MCF 10A (cell line): Measurements from ENCODE around the gene POLA2. TPM values are rescaled to one million over a fixed set of nuclear protein-coding genes. Genes with fewer than 3 reads are reported as not detected.
A peak's percentile ranks its signal among the peaks of the same experiment; 100 is the strongest.

Source experiments
- BruUV-seq: library from RNA; stranded (reverse); fragments of 400-500 nt; replicated peaks from 2 replicates; lab custom pipeline; 2021; lab: Mats Ljungman, UMichigan
- CTCF ChIA-PET: fragments of 300-600 bp; sonication (Branson Sonifier 250); formaldehyde crosslinking; extraction: SDS; loops from one replicate; lab custom pipeline; 2021; ENCODE audit warnings: antibody characterized with exemption, inconsistent platforms; lab: Yijun Ruan, JAX
- POLR2A ChIA-PET: fragments of 300-600, 350-650 bp; sonication (Branson Sonifier 250); formaldehyde crosslinking; extraction: SDS; loops from one replicate; lab custom pipeline; 2020; ENCODE audit warnings: antibody characterized with exemption, inconsistent platforms; lab: Yijun Ruan, JAX
- DNase-seq: peaks from one replicate; pipeline ENCODE4 v3.0.0-alpha.2; 2018; ENCODE audit not compliant: unreplicated experiment
- H3K27ac Mint-ChIP-seq: one replicate; pipeline ENCODE4 v1.8.0; 2022; ENCODE audit warnings: mild to moderate bottlenecking, low read depth, mixed read lengths; ENCODE audit not compliant: unreplicated experiment
- H3K27me3 Mint-ChIP-seq: one replicate; pipeline ENCODE4 v1.8.0; 2022; ENCODE audit warnings: mixed read lengths; ENCODE audit not compliant: insufficient read depth, unreplicated experiment
- H3K36me3 Mint-ChIP-seq: one replicate; pipeline ENCODE4 v1.8.0; 2022; ENCODE audit warnings: mild to moderate bottlenecking, moderate library complexity, mixed read lengths; ENCODE audit not compliant: insufficient read depth, unreplicated experiment
- H3K4me1 Mint-ChIP-seq: one replicate; pipeline ENCODE4 v1.8.0; 2022; ENCODE audit warnings: mixed read lengths; ENCODE audit not compliant: insufficient read depth, unreplicated experiment
- H3K4me3 Mint-ChIP-seq: one replicate; pipeline ENCODE4 v1.8.0; 2022; ENCODE audit warnings: mild to moderate bottlenecking, moderate library complexity, mixed read lengths; ENCODE audit not compliant: unreplicated experiment
- H3K9me3 Mint-ChIP-seq: one replicate; pipeline ENCODE4 v1.8.0; 2022; ENCODE audit warnings: mixed read lengths; ENCODE audit not compliant: unreplicated experiment
- intact Hi-C: fragments of 100-400 bp; cut with micrococcal nuclease; formaldehyde crosslinking; loops from 2 replicates; pipeline ENCODE4 v1.14.1; 2022
- total RNA-seq: library from RNA; stranded (reverse); gene quantifications from 2 replicates; pipeline ENCODE4 v1.2.3, GENCODE V29; 2022
- TF ChIP-seq, protein P1 (sequence below): fragments of 200-600 bp; IDR thresholded peaks from one replicate; pipeline ENCODE4 v1.8.0; 2022; ENCODE audit warnings: antibody characterized with exemption, mild to moderate bottlenecking; ENCODE audit not compliant: unreplicated experiment

POLA2 gene
- total RNA-seq, 1 experiment from 2014 or later = 10.3 TPM

DNA sequence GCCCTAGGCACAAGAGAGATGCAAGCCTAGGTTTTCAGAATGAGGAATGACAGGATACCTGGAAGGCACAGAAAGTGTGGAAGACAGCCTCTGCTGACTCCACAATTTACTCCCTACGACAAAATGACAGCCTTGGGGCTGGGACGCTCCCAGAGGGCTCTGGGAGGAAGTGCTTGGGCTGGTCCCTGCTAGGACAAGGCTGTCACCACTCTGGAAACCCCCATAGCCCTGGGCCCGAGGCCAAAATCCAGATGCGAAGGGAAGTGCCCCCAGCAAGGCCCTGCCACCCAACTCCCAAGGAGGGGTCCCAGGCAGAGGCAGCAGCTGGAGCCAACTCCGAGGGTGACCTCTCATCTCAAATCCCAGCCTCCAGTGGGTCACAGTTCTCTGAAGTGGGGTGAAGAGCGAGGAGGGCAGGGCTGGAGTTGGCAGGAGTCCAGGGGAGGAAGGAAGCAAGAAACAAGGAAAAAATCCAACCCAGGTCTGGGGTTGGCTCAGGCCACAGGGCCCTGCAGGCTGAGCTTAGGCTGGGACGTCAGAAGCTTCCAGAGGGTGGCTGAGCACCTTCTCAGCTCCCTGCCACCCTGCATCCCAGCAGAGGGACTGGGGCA is 46.6 kb downstream of the POLA2 start:
- ChIA-PET POLR2A (no interaction called here), CTCF (interaction anchor here (1.4 kb wide), 1 partner anchor 33 kb away, joined by 5 read pairs; no protein-coding TSS in a partner anchor)
- no peaks in the 10 kb centered on the region for H3K27me3 Mint-ChIP-seq
- H3K4me1 Mint-ChIP-seq = peaks cover 32% of the 10 kb centered on the region
- peak; percentile 57 for DNase-seq
- no peaks in the 10 kb centered on the region for H3K36me3 Mint-ChIP-seq
- intact Hi-C loops = no loop called here
- no TSS peak for BruUV-seq
- H3K27ac Mint-ChIP-seq = no peak overlapping the region
- H3K4me3 Mint-ChIP-seq = no peak overlapping the region
- H3K9me3 Mint-ChIP-seq = no peaks in the 10 kb centered on the region
- TF ChIP-seq, protein P1, sequence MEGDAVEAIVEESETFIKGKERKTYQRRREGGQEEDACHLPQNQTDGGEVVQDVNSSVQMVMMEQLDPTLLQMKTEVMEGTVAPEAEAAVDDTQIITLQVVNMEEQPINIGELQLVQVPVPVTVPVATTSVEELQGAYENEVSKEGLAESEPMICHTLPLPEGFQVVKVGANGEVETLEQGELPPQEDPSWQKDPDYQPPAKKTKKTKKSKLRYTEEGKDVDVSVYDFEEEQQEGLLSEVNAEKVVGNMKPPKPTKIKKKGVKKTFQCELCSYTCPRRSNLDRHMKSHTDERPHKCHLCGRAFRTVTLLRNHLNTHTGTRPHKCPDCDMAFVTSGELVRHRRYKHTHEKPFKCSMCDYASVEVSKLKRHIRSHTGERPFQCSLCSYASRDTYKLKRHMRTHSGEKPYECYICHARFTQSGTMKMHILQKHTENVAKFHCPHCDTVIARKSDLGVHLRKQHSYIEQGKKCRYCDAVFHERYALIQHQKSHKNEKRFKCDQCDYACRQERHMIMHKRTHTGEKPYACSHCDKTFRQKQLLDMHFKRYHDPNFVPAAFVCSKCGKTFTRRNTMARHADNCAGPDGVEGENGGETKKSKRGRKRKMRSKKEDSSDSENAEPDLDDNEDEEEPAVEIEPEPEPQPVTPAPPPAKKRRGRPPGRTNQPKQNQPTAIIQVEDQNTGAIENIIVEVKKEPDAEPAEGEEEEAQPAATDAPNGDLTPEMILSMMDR = no peak

DNA sequence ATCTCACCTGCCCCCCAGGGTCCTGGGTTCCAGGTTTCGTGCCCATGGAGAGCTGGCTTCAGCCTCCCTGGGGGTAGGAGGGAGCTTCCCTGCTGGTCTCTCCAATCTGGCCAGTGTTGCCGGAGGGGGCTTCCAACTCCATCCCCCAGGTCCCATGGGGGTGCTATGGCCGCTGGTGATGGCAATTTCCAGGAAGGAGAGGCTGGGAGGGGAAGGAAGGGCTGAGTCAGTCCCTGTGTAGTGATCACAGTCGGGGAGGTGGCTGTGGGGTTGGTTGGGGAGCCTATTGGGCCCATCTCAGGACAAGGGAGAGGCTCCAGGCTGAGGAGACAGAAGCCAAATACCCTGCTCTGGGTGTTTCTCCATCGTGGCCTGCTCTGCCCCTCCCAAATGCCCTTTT is 47.2 kb downstream of the POLA2 start:
- Mint-ChIP-seq H3K9me3 (no peaks in the 10 kb centered on the region), H3K27ac (no peak overlapping the region), H3K4me1 (peaks cover 35% of the 10 kb centered on the region), H3K27me3 (no peaks in the 10 kb centered on the region), H3K4me3 (no peak overlapping the region), H3K36me3 (no peaks in the 10 kb centered on the region)
- intact Hi-C loops = no loop called here
- ChIA-PET CTCF (interaction anchor here (0.6 to 1.4 kb wide), 2 partner anchors 34 to 737 kb away, joined by 3 to 5 read pairs; no protein-coding TSS in a partner anchor), POLR2A (no interaction called here)
- no TSS peak for BruUV-seq
- TF ChIP-seq, protein P1 = no peak
- DNase-seq = no peak

DNA sequence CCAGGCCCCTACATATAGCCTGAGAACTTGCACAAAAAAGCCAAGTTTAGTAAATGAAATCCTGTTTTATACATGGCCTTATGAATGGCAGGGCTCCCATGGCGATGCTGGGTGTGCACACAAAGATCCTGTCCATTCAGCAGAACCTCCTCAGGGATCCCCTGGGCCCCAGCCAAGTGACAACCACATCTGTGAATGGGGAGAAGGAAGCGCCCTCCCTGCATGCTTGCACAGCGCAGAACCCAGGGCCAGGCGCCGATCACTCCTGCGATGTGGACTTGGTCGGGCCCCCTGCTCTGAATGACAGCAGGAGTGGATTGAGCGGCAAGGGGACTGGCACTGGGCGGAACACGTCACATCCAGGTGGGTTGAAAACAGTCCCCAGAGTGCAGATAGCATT is 48.5 kb downstream of the POLA2 start:
- DNase-seq = peak; percentile 69
- no TSS peak for BruUV-seq
- Mint-ChIP-seq H3K27me3 (no peaks in the 10 kb centered on the region), H3K27ac (no peak overlapping the region), H3K4me3 (no peak overlapping the region), H3K4me1 (peaks cover 37% of the 10 kb centered on the region), H3K9me3 (no peaks in the 10 kb centered on the region), H3K36me3 (no peaks in the 10 kb centered on the region)
- CTCF ChIA-PET = interaction anchor here (1.3 to 13.1 kb wide), 3 partner anchors 18 to 34 kb away, joined by 3 to 335 read pairs (median 273); partner anchors contain the start of gene DPF2
- POLR2A ChIA-PET = interaction anchor here (1.1 to 2.6 kb wide), 7 partner anchors 15 to 188 kb away, joined by 3 to 17 read pairs (median 6); partner anchors contain the start of genes DPF2, FAU, MRPL49 and POLA2
- TF ChIP-seq, protein P1 = no peak
- intact Hi-C loops = no loop called here

DNA sequence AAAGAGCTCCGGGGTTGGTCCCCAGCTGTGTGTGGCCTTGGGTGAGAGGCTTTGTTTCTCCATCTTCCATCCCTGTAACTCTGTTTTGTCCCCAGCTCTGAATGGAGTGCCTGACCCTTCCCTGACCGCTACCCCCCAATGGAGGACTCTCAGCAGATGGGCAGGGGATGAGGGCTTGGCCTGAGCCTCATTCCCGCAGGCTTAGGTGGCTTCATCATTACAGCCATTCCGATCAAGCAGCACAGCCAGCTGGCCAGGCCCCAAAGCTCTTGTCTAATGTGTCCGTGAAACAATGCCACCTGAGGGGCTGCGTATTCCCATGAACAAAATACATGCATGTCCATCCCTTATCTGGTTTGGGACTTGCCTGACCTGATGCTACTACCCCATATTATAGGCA is 49.0 kb downstream of the POLA2 start:
- peak overlapping the region; percentile 58 for H3K4me3 Mint-ChIP-seq
- H3K36me3 Mint-ChIP-seq = no peaks in the 10 kb centered on the region
- ChIA-PET CTCF (interaction anchor here (0.6 to 13.1 kb wide), 5 partner anchors 13 to 59 kb away, joined by 3 to 335 read pairs (median 5); partner anchors contain the start of gene DPF2), POLR2A (interaction anchor here (0.8 to 2.6 kb wide), 15 partner anchors 15 to 189 kb away, joined by 3 to 17 read pairs (median 3); partner anchors contain the start of genes DPF2, FAU, MRPL49 and POLA2)
- BruUV-seq = no TSS peak
- intact Hi-C loops = no loop called here
- TF ChIP-seq, protein P1 = no peak
- H3K9me3 Mint-ChIP-seq = no peaks in the 10 kb centered on the region
- DNase-seq = peak; percentile 71
- peaks cover 37% of the 10 kb centered on the region for H3K4me1 Mint-ChIP-seq
- peak overlapping the region; percentile 76 for H3K27ac Mint-ChIP-seq
- H3K27me3 Mint-ChIP-seq = no peaks in the 10 kb centered on the region
